HepG2 (cell line): ENCODE data around the gene SLC2A5. TPM values are rescaled to one million over a fixed set of nuclear protein-coding genes. Genes with fewer than 3 reads are reported as not detected.

Source experiments
- BRD4 ChIP-seq: sonication (generic); formaldehyde crosslinking; IDR thresholded peaks from 2 replicates; pipeline ENCODE4 v1.4.0; 2020; ENCODE audit warnings: missing genetic modification reagents
- CEBPB ChIP-seq: IDR thresholded peaks from 2 replicates; pipeline ENCODE4 v1.6.1; 2011; ENCODE audit warnings: low read depth, low read length, improper control_type of control experiment, borderline replicate concordance
- DMAP1 ChIP-seq: IDR thresholded peaks from 2 replicates; pipeline ENCODE4 v1.6.1; 2016
- FIP1L1 ChIP-seq: fragments of 200-400 bp; formaldehyde crosslinking; IDR thresholded peaks from 2 replicates; pipeline ENCODE4 v1.6.1; 2018; ENCODE audit warnings: low read depth, mild to moderate bottlenecking, low read length, moderate library complexity, borderline replicate concordance; ENCODE audit not compliant: insufficient read depth
- FOSL2 ChIP-seq: sonication (generic); formaldehyde crosslinking; IDR thresholded peaks from 2 replicates; pipeline ENCODE4 v1.4.0; 2020; ENCODE audit warnings: missing genetic modification reagents
- FOXP1 ChIP-seq, 2 experiments: fragments of 450-650 bp in 1 of 2; IDR thresholded peaks; 2 replicates each; pipeline ENCODE4 v1.6.1; 2017 to 2018; ENCODE audit warnings: antibody characterized with exemption in 1 of 2
- HNF4A ChIP-seq: sonication (generic); formaldehyde crosslinking; IDR thresholded peaks from 2 replicates; pipeline ENCODE4 v1.4.0; 2020; ENCODE audit warnings: missing genetic modification reagents
- HNF4G ChIP-seq, 2 experiments: sonication (generic) in 1 of 2; formaldehyde crosslinking in 1 of 2; IDR thresholded peaks; 2 replicates each; pipeline versions ENCODE4 v1.4.0 to v1.6.1; 2011 to 2020; ENCODE audit warnings: borderline replicate concordance in 2 of 2, low read depth in 2 of 2, mild to moderate bottlenecking in 2 of 2, low read length in 1 of 2, missing genetic modification reagents in 1 of 2, moderate library complexity in 1 of 2
- HNRNPL ChIP-seq: fragments of 200-400 bp; formaldehyde crosslinking; IDR thresholded peaks from 2 replicates; pipeline ENCODE4 v1.6.1; 2017; ENCODE audit warnings: mild to moderate bottlenecking, low read depth, low read length
- MYC ChIP-seq: sonication (generic); formaldehyde crosslinking; IDR thresholded peaks from 2 replicates; pipeline ENCODE4 v1.9.0; 2021; ENCODE audit warnings: missing genetic modification reagents, borderline replicate concordance
- NFKB2 ChIP-seq: sonication (generic); formaldehyde crosslinking; IDR thresholded peaks from 2 replicates; pipeline ENCODE4 v1.4.0; 2020; ENCODE audit warnings: missing genetic modification reagents, borderline replicate concordance
- NR2F6 ChIP-seq, 2 experiments: IDR thresholded peaks; 2 replicates each; pipeline ENCODE4 v1.6.1; 2016; ENCODE audit warnings: antibody characterized with exemption in 1 of 2, mild to moderate bottlenecking in 1 of 2
- PHF8 ChIP-seq: sonication (generic); formaldehyde crosslinking; IDR thresholded peaks from 2 replicates; pipeline ENCODE4 v1.5.0; 2020; ENCODE audit warnings: missing genetic modification reagents
- RXRA ChIP-seq: sonication (generic); formaldehyde crosslinking; IDR thresholded peaks from 2 replicates; pipeline ENCODE4 v1.5.1; 2020; ENCODE audit warnings: missing genetic modification reagents
- TEAD3 ChIP-seq: optimal IDR thresholded peaks from 2 replicates; pipeline ENCODE3; 2016; ENCODE audit warnings: borderline replicate concordance
- ZNF441 ChIP-seq: sonication (generic); formaldehyde crosslinking; IDR thresholded peaks from 2 replicates; pipeline ENCODE4 v1.7.0; 2021; ENCODE audit warnings: missing genetic modification reagents, borderline replicate concordance
- ZNF546 ChIP-seq: sonication (generic); formaldehyde crosslinking; conservative IDR thresholded peaks from 2 replicates; pipeline ENCODE4 v1.8.1; 2023; ENCODE audit warnings: mild to moderate bottlenecking, missing genetic modification reagents
- ZNF703 ChIP-seq: sonication (generic); formaldehyde crosslinking; IDR thresholded peaks from 2 replicates; pipeline ENCODE4 v1.5.1; 2020; ENCODE audit warnings: missing genetic modification reagents, mild to moderate bottlenecking, moderate library complexity, borderline replicate concordance
- polyA plus RNA-seq, 8 experiments: library from polyadenylated mRNA; depleted of rRNA in 3 of 8; stranded (reverse) in 7 of 8; unstranded in 1 of 8; fragments of >200 nt; fragmentation: Illumina TruSeq in 4 of 8; extraction: Trizol in 4 of 8; gene quantifications; 2 replicates each; pipeline versions ENCODE4 v1.2.1 to v1.2.3, GENCODE V29; 2011 to 2016; ENCODE audit warnings: low read depth in 4 of 8, missing spikeins in 1 of 8, mixed read lengths in 1 of 8; ENCODE audit not compliant: insufficient read depth in 1 of 8
- total RNA-seq, 5 experiments: library from RNA; depleted of rRNA; stranded (reverse); fragments of >200 nt; fragmentation: Illumina TruSeq; extraction: Trizol; gene quantifications; 2 replicates each; pipeline ENCODE4 v1.2.3, GENCODE V29; 2016; ENCODE audit warnings: low read depth in 1 of 5
- TF ChIP-seq, protein P1 (sequence below): sonication (generic); formaldehyde crosslinking; conservative IDR thresholded peaks from 2 replicates; pipeline ENCODE4 v1.4.0; 2020; ENCODE audit warnings: missing genetic modification reagents
- TF ChIP-seq, protein P2 (sequence below): sonication (generic); formaldehyde crosslinking; IDR thresholded peaks from 2 replicates; pipeline ENCODE4 v1.5.1; 2020; ENCODE audit warnings: mild to moderate bottlenecking, missing genetic modification reagents, moderate library complexity
- TF ChIP-seq, protein P3 (sequence below): IDR thresholded peaks from 2 replicates; pipeline ENCODE4 v1.6.1; 2016; ENCODE audit warnings: missing compliant biosample characterization, missing genetic modification reagents, borderline replicate concordance
- TF ChIP-seq, protein P4 (sequence below): IDR thresholded peaks from 2 replicates; pipeline ENCODE4 v1.6.1; 2018; ENCODE audit warnings: missing genetic modification reagents, mild to moderate bottlenecking, missing compliant biosample characterization

The SLC2A5 gene
- total and polyA plus RNA-seq, 2 of the 13 experiments (the other 11 are each of a cell fraction or from before 2014, with no cell fraction given), result 0.04 to 0.54 TPM

DNA sequence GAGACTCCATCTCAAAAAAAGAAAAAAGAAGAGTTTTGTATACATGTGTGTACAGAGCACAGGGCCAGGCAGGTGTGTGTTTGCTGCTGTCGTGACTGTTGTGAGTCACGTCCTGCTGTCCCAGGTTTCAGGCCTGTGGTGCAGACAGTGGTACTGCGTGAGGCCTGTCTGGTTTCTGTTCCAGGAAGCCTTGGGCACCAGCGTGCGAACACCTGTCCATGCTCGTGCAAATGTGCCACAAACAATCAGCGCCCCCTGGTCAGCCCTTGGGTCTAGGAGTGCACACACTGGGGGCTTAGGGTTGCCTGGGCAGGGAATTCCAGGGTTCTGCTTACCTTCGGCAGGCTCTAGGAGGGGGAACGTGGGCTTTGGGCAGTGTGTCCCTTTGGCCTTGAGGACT lies 42.5 kb upstream of the SLC2A5 start (continued):
- no peak for TF ChIP-seq ZNF546 (CRISPR knock-in tag)
- peak; percentile 44 for TF ChIP-seq TEAD3 (CRISPR knock-in tag)
- TF ChIP-seq NR2F6 (IDR thresholded peaks at IDR 0.05), result peak; percentile 37; the same call in 1 of the 2 replicates
- no peak for TF ChIP-seq NR2F6 (CRISPR knock-in tag; IDR thresholded peaks at IDR 0.05)
- TF ChIP-seq, protein P1, sequence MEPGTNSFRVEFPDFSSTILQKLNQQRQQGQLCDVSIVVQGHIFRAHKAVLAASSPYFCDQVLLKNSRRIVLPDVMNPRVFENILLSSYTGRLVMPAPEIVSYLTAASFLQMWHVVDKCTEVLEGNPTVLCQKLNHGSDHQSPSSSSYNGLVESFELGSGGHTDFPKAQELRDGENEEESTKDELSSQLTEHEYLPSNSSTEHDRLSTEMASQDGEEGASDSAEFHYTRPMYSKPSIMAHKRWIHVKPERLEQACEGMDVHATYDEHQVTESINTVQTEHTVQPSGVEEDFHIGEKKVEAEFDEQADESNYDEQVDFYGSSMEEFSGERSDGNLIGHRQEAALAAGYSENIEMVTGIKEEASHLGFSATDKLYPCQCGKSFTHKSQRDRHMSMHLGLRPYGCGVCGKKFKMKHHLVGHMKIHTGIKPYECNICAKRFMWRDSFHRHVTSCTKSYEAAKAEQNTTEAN (CRISPR knock-in tag), result peak; percentile 86
- peak; percentile 17; the same call in 1 of the 2 replicates for TF ChIP-seq MYC (CRISPR knock-in tag)
- no peak for TF ChIP-seq FOXP1 (IDR thresholded peaks at IDR 0.05)
- 0 out of 2 replicates have a peak, but pooled peaks have one; percentile 31 for TF ChIP-seq FOXP1 (CRISPR knock-in tag; IDR thresholded peaks at IDR 0.05)
- TF ChIP-seq BRD4 (CRISPR knock-in tag), result 0 out of 2 replicates have a peak, but pooled peaks have one; percentile 30
- no peak for TF ChIP-seq FIP1L1
- TF ChIP-seq, protein P2, sequence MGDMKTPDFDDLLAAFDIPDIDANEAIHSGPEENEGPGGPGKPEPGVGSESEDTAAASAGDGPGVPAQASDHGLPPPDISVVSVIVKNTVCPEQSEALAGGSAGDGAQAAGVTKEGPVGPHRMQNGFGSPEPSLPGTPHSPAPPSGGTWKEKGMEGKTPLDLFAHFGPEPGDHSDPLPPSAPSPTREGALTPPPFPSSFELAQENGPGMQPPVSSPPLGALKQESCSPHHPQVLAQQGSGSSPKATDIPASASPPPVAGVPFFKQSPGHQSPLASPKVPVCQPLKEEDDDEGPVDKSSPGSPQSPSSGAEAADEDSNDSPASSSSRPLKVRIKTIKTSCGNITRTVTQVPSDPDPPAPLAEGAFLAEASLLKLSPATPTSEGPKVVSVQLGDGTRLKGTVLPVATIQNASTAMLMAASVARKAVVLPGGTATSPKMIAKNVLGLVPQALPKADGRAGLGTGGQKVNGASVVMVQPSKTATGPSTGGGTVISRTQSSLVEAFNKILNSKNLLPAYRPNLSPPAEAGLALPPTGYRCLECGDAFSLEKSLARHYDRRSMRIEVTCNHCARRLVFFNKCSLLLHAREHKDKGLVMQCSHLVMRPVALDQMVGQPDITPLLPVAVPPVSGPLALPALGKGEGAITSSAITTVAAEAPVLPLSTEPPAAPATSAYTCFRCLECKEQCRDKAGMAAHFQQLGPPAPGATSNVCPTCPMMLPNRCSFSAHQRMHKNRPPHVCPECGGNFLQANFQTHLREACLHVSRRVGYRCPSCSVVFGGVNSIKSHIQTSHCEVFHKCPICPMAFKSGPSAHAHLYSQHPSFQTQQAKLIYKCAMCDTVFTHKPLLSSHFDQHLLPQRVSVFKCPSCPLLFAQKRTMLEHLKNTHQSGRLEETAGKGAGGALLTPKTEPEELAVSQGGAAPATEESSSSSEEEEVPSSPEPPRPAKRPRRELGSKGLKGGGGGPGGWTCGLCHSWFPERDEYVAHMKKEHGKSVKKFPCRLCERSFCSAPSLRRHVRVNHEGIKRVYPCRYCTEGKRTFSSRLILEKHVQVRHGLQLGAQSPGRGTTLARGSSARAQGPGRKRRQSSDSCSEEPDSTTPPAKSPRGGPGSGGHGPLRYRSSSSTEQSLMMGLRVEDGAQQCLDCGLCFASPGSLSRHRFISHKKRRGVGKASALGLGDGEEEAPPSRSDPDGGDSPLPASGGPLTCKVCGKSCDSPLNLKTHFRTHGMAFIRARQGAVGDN (CRISPR knock-in tag), result peak; percentile 52
- TF ChIP-seq HNRNPL, result 0 out of 2 replicates have a peak, but pooled peaks have one; percentile 35
- 0 out of 2 replicates have a peak, but pooled peaks have one; percentile 6 for TF ChIP-seq HNF4G (IDR thresholded peaks at IDR 0.05; ENCODE audit: borderline replicate concordance, low read depth, low read length)
- no peak for TF ChIP-seq HNF4G (CRISPR knock-in tag; IDR thresholded peaks at IDR 0.05; ENCODE audit: borderline replicate concordance, low read depth)
- TF ChIP-seq, protein P3, sequence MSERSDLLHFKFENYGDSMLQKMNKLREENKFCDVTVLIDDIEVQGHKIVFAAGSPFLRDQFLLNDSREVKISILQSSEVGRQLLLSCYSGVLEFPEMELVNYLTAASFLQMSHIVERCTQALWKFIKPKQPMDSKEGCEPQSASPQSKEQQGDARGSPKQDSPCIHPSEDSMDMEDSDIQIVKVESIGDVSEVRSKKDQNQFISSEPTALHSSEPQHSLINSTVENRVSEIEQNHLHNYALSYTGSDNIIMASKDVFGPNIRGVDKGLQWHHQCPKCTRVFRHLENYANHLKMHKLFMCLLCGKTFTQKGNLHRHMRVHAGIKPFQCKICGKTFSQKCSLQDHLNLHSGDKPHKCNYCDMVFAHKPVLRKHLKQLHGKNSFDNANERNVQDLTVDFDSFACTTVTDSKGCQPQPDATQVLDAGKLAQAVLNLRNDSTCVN (CRISPR knock-in tag), result 0 out of 2 replicates have a peak, but pooled peaks have one; percentile 41
- 0 out of 2 replicates have a peak, but pooled peaks have one; percentile 38 for TF ChIP-seq ZNF441 (CRISPR knock-in tag)
- TF ChIP-seq CEBPB, result peak; percentile 16; the same call in 1 of the 2 replicates
- TF ChIP-seq RXRA (CRISPR knock-in tag), result 0 out of 2 replicates have a peak, but pooled peaks have one; percentile 20
- TF ChIP-seq HNF4A (CRISPR knock-in tag), result peak; percentile 35
- 0 out of 2 replicates have a peak, but pooled peaks have one; percentile 4 for TF ChIP-seq ZNF703 (CRISPR knock-in tag)
- no peak for TF ChIP-seq DMAP1 (CRISPR knock-in tag)
- 0 out of 2 replicates have a peak, but pooled peaks have one; percentile 9 for TF ChIP-seq NFKB2
- no peak for TF ChIP-seq PHF8 (CRISPR knock-in tag)
- TF ChIP-seq, protein P4, sequence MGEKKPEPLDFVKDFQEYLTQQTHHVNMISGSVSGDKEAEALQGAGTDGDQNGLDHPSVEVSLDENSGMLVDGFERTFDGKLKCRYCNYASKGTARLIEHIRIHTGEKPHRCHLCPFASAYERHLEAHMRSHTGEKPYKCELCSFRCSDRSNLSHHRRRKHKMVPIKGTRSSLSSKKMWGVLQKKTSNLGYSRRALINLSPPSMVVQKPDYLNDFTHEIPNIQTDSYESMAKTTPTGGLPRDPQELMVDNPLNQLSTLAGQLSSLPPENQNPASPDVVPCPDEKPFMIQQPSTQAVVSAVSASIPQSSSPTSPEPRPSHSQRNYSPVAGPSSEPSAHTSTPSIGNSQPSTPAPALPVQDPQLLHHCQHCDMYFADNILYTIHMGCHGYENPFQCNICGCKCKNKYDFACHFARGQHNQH (CRISPR knock-in tag), result peak; percentile 17; the same call in 1 of the 2 replicates
- TF ChIP-seq FOSL2 (CRISPR knock-in tag), result peak; percentile 47; the same call in 1 of the 2 replicates
